Kidney tubule cell (primary cell): ENCODE measurements around the gene TBC1D22B.
"Not testable (repeated sequence)": the region's sequence is repeated elsewhere in the genome, so short reads cannot be mapped to it uniquely, and the experiment has no call there.

Source experiments
- DNase-seq: peaks from one replicate; pipeline ENCODE4 v3.0.0-alpha.2; 2018; ENCODE audit warnings: low spot score

The TBC1D22B gene

GRCh38 chr6:37265860-37266259, 8.3 kb downstream of the TBC1D22B start:
- no peak for DNase-seq

DNA sequence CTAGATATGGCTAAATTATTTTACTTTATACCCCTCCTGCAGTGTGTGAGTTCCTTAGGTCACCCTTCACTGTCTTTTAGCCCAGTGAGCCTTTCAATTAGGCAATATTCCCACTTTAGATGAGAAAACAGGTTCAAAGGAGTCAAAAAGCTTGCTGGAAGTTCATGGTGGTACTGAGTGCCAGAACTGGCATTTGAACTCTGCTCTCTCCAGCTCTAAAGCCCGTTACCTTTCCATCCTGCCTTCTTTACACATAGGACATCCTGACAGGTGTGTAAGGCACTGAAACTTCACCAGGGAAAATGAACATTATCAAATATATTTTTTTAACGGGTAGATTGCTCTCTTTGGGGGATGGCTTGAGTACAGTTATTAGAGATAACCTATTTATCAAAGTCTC, 11.5 kb downstream of the TBC1D22B start:
- DNase-seq = no peak

DNA sequence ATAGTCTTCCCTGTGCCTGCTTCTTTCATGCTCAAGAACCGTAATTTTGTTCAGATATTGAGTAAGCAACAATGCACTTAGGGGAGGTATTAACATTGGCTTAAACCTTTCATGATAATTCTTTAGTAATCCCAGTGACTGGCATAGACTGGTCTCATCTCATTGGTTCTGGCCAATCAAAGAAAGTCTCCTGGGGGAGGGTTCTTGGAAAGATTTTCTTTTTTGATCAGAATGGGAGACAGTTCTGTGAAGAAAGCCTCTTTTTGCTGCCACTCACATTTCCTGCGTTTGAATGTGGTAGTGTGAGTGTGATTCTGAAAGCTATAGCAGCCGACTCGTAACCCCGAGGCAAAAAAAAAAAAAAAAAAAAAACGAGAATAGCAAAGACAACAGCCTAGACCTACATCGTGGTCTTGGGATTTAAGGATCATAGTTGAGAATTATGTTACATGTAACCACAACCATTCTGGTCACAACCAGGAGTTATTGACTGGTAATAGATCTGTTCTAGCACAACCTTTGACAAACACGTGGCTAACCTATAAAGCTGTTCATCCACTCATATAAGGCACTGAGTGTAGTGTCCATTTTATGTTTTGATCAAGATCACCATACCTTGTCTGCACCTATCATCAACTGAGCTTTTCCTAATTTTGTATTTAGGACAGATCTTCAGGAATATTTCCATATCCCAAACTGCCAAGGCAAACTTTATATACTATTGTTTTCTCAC, 15.4 kb downstream of the TBC1D22B start:
- no peak for DNase-seq

DNA sequence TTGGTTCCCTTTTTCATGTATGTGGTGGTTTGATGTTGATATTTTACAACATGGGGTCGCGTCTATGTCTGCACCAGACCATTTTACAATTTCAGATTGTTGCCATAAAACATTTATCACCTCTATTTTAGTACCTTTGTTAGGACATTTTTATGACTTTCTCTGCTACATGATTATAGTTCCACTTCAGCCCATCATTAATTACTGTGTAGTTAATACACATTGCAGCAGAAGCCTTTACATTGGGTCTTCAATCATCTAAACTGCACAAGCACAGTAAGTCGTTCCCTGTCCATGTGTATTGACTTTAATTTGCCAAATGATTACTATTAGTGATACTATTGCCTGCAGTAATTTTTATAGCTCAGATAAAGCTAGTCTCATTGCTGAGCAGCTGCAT, 16.1 kb downstream of the TBC1D22B start:
- no peak for DNase-seq

DNA sequence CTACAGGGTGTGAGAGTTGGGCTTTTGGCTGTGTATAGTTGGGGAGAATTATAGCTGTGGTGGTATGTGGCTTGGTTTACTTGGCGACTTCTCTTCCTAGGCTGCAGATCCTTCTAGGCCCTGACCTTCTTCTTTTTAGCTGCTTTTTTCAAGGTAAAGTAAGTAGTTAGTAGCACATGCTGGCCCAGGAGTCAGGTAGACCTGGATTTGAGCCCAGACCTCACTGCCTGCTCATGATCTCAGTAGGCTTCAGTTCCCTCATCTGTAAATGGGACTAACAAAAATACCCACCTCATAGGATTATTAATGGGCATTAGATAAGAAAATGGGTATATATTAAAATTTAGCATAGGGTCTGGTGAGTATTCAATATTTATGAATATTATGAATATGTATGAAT, 17.8 kb downstream of the TBC1D22B start:
- DNase-seq = no peak

GRCh38 chr6:37277001-37277409, 19.4 kb downstream of the TBC1D22B start:
- DNase-seq = peak; percentile 68

DNA sequence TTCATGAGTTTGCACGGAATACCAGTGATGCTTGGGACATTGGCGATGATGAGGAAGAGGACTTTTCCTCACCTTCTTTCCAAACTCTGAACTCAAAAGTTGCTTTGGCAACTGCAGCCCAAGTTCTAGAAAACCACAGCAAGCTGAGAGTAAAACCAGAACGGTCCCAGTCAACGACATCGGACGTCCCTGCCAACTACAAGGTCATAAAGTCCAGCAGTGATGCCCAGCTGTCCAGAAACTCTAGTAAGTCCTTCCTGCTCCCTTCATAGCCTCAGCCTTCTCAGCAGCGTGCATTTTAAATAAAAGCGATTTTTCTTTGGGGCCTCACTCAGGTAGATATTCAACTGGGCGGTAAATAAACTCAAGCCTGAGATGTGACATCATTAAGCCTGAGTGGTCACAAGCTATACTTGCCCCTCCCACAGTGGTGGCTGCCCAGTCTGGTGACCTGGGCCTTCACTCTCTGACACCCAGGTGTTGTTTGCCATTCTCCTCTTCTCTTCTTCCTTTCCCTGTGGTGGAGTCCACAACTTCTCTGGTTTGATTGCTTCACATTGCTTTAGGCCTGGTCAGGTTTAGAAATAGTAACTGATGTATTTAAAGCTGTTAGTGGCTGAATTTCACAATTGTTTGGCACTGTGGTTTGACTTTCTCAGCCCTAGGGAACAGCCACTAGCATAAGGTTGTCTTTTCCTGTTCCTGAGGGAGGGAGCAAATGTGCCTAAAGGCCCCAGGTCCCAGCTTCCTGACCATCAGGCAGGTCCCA, 22.0 kb downstream of the TBC1D22B start:
- DNase-seq = no peak

DNA sequence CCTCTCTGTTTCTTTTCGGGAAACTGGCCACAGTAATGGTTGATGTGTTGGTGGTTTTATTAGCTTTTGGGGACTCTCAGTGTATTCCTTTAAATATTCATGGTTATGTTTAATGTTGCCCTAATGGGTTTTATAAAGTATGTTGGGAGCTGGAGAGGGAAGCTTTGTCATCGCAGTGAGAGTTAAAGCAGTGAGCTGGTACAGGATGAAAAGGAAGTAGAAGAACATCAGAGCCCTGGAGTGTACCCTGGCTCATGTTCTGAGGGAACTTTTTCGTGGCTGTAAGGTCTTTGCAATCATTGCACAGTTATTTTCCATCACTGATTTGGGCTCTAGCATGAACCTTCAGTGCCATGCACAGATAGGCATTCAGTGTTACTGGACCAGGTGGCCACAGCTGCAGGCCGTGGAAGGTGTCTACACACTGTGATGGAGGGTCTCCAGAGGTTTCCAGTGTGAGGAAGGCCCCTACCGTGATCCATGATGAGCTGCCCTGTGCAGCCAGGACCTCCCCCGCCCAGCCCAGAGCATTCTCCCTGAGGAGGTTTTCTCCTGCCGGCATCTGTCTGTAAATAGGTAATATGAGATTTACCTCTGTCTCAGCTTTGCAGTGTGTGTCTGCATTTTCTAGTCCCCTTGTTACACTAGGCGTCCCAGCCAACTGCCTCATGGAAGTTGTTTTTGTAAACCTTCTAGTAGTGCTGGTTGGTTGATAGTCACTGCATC, 22.8 kb downstream of the TBC1D22B start:
- DNase-seq = no peak

DNA sequence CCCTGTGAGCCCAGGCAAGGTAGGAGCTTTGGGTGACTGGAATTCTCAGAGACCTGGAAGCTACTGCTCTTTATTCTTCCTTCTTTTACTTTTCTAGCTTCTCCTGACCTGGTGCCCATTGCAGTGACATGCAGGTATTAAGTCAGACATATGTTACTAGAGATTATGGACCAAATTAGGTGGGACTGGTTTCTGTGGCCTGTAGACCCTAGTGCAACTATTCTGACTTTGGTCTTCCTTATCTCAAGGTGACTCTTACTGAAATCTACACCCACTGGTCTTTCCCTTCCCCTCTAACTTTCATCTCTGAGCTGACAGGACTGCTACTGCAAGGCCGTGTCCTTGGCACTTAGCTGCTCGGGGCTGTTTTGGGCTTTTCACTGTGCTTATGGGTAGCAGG, 24.8 kb downstream of the TBC1D22B start:
- DNase-seq = no peak

GRCh38 chr6:37283268-37283667, 25.7 kb downstream of the TBC1D22B start:
- DNase-seq = no peak

DNA sequence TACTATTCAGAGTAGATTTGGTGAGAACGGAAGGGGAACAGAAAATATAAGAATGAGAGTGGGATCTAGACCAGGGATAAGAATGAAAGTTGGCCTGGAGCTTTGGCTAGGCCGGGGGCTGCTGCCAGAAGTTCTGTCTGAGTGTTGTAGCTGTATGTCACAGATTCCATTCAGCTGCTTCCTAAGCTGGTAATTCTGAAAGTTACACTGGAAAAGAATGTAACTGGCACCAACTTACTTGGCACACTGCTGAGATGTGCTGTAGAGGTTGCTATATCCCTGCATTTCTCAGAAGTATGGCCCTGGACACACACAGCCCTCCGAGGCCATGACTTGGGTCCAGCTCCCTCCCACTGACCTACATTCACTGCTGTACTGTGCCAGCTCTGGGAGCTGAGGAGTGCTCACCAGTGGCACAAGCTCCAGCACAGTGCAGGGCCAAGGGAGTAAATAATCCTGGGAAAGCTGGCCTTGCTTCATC, 26.1 kb downstream of the TBC1D22B start:
- no peak for DNase-seq

- no peak for DNase-seq
Measured at GRCh38 chr6:37284781-37285180, 27.2 kb downstream of the TBC1D22B start.

DNA sequence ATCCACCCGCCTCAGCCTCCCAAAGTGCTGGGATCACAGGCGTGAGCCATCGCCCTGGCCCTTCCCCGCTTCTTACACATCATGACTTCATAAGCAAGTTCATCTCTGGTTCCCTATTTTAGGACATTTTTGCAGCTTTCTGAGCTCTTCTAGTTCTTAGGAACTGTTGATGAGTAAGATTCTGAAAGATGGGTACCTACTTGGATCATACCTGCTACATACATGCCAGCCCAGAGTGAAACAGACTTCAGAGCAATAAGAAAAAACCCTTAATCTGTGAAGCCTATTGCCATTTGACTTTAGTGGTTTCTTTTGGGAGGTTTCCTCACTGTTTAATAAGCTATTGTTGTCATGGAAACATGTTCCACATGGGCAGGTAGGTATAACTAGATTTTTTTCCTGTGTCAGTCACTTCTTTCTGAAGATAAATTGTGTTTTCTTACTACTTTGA, 28.3 kb downstream of the TBC1D22B start:
- DNase-seq = peak; percentile 76

DNA sequence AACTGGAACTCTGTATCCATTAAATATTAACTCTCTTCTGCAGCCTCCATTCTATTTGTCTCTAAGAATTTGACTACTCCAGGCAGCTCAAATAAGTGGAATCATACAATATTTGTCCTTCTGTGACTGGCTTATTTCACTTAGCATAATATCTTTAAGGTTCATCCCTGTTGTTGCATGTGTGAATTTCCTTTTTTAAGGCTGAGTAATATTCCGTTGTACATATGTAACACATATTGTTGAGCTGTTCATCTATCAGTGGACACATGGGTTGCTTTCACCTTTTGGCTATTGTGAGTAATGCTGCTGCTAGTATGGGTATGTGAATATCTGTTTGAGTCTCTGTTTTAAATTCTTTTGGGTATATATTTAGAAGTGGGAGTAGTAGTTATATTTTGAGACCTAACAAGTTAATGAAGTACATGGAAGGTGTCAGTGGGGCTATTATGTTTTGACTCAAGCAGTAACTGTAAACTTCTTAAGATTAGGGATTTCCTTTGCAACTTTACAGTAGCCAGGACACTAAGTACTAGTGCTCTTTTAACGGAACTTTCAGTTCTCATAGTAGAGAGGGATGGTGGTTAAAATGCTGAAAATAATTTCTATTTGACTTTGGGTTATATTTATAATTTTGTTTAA, 30.1 kb downstream of the TBC1D22B start:
- no peak for DNase-seq

GRCh38 chr6:37288247-37288646, 30.7 kb downstream of the TBC1D22B start:
- DNase-seq = no peak

DNA sequence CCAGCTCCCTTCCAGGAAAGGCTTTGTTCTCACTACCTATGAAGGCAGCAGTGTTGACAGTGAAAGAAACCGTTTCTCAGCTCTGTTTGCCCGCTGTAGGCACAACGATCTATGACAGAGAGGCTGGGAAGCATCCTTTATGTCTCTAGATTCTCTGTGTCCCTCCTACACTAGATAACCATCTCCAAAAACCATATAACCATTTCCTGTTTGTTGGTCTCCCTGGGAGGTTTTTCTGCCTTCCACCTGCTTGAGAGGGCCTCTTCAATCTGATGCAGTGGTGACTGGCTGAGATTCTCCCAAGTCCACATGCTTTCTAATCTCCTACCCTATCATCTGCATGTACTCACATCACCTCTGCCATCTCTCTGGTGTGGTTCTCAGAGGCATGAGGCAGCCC, 32.4 kb downstream of the TBC1D22B start:
- no peak for DNase-seq

DNA sequence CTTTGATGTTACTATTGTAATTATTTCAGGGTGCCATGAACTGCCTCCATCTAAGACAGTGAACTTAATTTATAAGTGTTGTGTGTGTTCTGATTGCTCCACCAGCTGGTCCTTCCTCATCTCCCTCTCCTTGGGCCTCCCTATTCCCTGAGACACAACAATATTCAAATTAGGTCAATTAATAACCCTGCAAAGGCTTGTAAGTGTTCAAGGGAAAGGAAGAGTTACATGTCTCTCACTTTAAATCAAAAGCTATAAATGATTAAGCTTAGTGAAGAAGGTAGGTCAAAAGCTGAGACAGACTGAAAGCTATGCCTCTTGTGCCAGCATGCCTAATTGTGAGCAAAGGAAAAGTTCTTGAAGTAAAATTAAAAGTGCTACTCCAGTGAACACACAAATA, 35.9 kb downstream of the TBC1D22B start:
- DNase-seq = peak; percentile 26

DNA sequence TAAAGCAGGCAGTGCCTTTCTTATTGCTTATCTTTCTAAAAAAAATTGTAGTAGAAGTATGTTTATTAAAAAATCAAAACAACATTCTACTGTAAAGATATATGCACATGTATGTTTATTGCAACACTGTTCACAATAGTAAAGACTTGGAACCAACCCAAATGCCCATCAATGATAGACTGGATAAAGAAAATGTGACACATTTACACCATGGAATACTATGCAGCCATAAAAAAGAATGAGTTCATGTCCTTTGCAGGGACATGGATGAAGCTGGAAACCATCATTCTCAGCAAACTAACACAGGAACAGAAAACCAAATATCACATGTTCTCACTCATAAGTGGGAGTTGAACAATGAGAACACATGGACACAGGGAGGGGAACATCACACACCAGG, 40.1 kb downstream of the TBC1D22B start:
- not testable (repeated sequence) for DNase-seq

DNA sequence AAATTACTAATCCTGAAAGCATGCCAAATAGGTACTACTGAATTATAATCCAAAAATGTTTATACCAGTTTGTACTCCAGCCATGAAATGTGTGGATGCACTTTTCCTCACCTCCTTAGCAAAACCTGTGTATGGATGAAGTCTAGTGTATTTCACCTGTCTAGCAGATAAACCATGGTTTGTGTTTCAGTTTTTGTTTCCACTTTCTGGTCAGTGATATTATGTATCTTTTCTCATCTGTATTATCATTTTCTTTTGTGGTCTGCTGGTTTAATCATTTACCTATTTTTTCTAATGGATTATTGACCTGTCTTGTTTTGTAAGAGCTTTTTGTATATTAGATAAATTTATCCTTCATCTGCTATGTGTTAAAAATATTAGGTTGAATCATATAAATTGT, 41.4 kb downstream of the TBC1D22B start:
- DNase-seq = no peak

DNA sequence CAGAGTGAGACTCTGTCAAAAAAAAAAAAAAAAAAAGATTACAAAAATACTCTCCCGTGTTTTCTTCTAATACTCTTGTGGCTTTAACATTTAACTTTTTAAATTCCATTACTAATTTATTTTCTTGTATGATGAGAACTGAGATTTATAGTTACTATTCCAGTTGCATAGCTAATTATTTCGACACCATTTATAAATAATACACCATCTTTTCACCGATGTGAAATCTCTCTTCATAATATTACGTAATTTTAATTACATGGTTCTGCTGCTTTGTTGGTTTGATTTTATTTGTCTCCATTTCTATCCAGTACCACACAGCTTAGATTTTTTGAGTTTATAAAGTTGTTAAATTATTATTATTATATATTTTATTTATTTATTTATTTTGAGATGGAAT, 42.4 kb downstream of the TBC1D22B start:
- DNase-seq = no peak

- no peak for DNase-seq
Measured at GRCh38 chr6:37302086-37302686, 44.6 kb downstream of the TBC1D22B start.
